Measurements from ENCODE around the gene FAM111B. TPM values are rescaled to one million over a fixed set of nuclear protein-coding genes. Genes with fewer than 3 reads are reported as not detected.

FAM111B gene
- total and polyA plus RNA-seq, 8 donors: 0.05 to 0.73 (median 0.19) TPM; not detected in 1

GRCh38 chr11:59174664-59175033 is 67.6 kb downstream of the FAM111B start:
- TF ChIP-seq CTCF (IDR thresholded peaks at IDR 0.05): no peak
- Histone ChIP-seq H3K36me3 (no peaks in the 10 kb centered on the region), H3K9me3 (no peaks in the 10 kb centered on the region), H3K4me1 (no peaks in the 10 kb centered on the region), H3K27me3 (no peaks in the 10 kb centered on the region), H3K27ac (peak overlapping the region in 2 of 4 donors; percentile 58), H3K4me3 (no peak overlapping the region)
- 64 to 70% methylated on average over 7 of the region's 7 CpGs for WGBS, 2 donors
- ATAC-seq (no peak), FAIRE-seq (no peak), DNase-seq (no peak)
- intact Hi-C loops (cut with DNase I): loop anchor here in 2 of 3 donors (5.0 to 10.0 kb wide), 3 partner anchors 33 to 250 kb away; partner anchors contain the start of gene OR5A2 (in 1 of the 2)

GRCh38 chr11:59175091-59175501 is 68.1 kb downstream of the FAM111B start:
- DNase-seq (no peak), FAIRE-seq (no peak), ATAC-seq (no peak)
- TF ChIP-seq CTCF (IDR thresholded peaks at IDR 0.05): no peak
- H3K9me3 ChIP-seq: no peaks in the 10 kb centered on the region
- no peaks in the 10 kb centered on the region for H3K36me3 ChIP-seq
- WGBS, 2 donors: 52 to 59% methylated on average over 4 of the region's 4 CpGs
- H3K27me3 ChIP-seq: no peaks in the 10 kb centered on the region
- intact Hi-C loops (cut with DNase I): loop anchor here in 2 of 3 donors (10.0 kb wide), 2 partner anchors 110 to 250 kb away; partner anchors contain the start of gene OR5A2 (in 1 of the 2)
- no peaks in the 10 kb centered on the region for H3K4me1 ChIP-seq
- H3K27ac ChIP-seq: peak overlapping the region in 2 of 4 donors; percentile 58
- no peak overlapping the region for H3K4me3 ChIP-seq

- Histone ChIP-seq H3K9me3 (no peaks in the 10 kb centered on the region), H3K4me1 (no peaks in the 10 kb centered on the region), H3K27ac (no peak overlapping the region), H3K36me3 (no peaks in the 10 kb centered on the region), H3K27me3 (no peaks in the 10 kb centered on the region), H3K4me3 (no peak overlapping the region)
- FAIRE-seq: no peak
- no peak for ATAC-seq
- TF ChIP-seq CTCF (IDR thresholded peaks at IDR 0.05): no peak
- intact Hi-C loops (cut with DNase I): loop anchor here in 2 of 3 donors (10.0 kb wide), 2 partner anchors 108 to 248 kb away; partner anchors contain the start of gene OR5A2 (in 1 of the 2)
- 82 to 85% methylated on average over 7 of the region's 7 CpGs for WGBS, 2 donors
- no peak for DNase-seq
Measured at GRCh38 chr11:59176330-59176729, 69.3 kb downstream of the FAM111B start.

Other genes starting within 250 kb of the FAM111B start
- gene GLYATL1, start 167.7 kb upstream of the FAM111B start, total RNA-seq: 1 to 10 TPM in 2 of 6 donors, under 1 TPM in 4; 0.19 to 2.7 (median 0.66) TPM
- under 1 TPM; 0.23 to 0.33 TPM for gene GLYATL1, start 167.7 kb upstream of the FAM111B start, polyA plus RNA-seq
- gene GLYATL1B, start 20.9 kb upstream of the FAM111B start, total RNA-seq: not detected
- gene GLYATL1B, start 20.9 kb upstream of the FAM111B start, polyA plus RNA-seq: not detected
- gene FAM111A, start 35.6 kb downstream of the FAM111B start, total RNA-seq: 10 to 100 TPM in 2 of 6 donors, 1 to 10 TPM in 4; 3.9 to 25.1 (median 8.1) TPM
- 10 to 100 TPM; 19.7 to 25.1 TPM for gene FAM111A, start 35.6 kb downstream of the FAM111B start, polyA plus RNA-seq
- 10 to 100 TPM in 2 of 6 donors, 1 to 10 TPM in 4; 5.9 to 16.3 (median 8.3) TPM for gene DTX4, start 64.9 kb downstream of the FAM111B start, total RNA-seq
- gene DTX4, start 64.9 kb downstream of the FAM111B start, polyA plus RNA-seq: 10 to 100 TPM in 1 of 2 donors, 1 to 10 TPM in 1; 9.0 to 12.3 TPM
- gene MPEG1, start 105.7 kb downstream of the FAM111B start, total RNA-seq: 1 to 10 TPM in 5 of 6 donors, under 1 TPM in 1; 0.51 to 7.1 (median 3.4) TPM
- gene MPEG1, start 105.7 kb downstream of the FAM111B start, polyA plus RNA-seq: under 1 TPM; 0.68 to 0.92 TPM

All from pancreas (tissue), 10 donors.